Chondrocyte (in vitro differentiated cells): ENCODE data around the gene NCR3LG1. TPM values are rescaled to one million over a fixed set of nuclear protein-coding genes. Genes with fewer than 3 reads are reported as not detected.
A peak's percentile ranks its signal among the peaks of the same experiment; 100 is the strongest.

Experiments
- DNase-seq: peaks from one replicate; pipeline ENCODE4 v3.0.0; 2021; ENCODE audit warnings: mixed read lengths, low spot score
- H3K27ac Mint-ChIP-seq: one replicate; pipeline ENCODE4 v1.8.0; 2021; ENCODE audit warnings: mild to moderate bottlenecking, moderate library complexity, mixed read lengths; ENCODE audit not compliant: unreplicated experiment
- H3K27me3 Mint-ChIP-seq: 2 replicates; pipeline ENCODE4 v1.8.0; 2021; ENCODE audit warnings: low read depth, mixed read lengths
- H3K36me3 Mint-ChIP-seq: 2 replicates; pipeline ENCODE4 v1.8.0; 2021; ENCODE audit warnings: low read depth, mixed read lengths
- H3K4me1 Mint-ChIP-seq: 2 replicates; pipeline ENCODE4 v1.8.0; 2021; ENCODE audit warnings: low read depth, mild to moderate bottlenecking, mixed read lengths
- H3K4me3 Mint-ChIP-seq: one replicate; pipeline ENCODE4 v1.8.0; 2021; ENCODE audit warnings: mild to moderate bottlenecking, moderate library complexity, mixed read lengths; ENCODE audit not compliant: unreplicated experiment
- H3K9me3 Mint-ChIP-seq: 2 replicates; pipeline ENCODE4 v1.8.0; 2021; ENCODE audit warnings: low read depth, mixed read lengths
- CTCF ChIP-seq: fragments of 200-600 bp; sonication (generic); IDR thresholded peaks from 2 replicates; pipeline ENCODE4 v1.5.0; 2021; ENCODE audit warnings: antibody characterized with exemption, mild to moderate bottlenecking, moderate library complexity
- total RNA-seq: library from RNA; stranded (reverse); gene quantifications from 3 replicates; pipeline ENCODE4 v1.2.1, GENCODE V29; 2021

The NCR3LG1 gene
- total RNA-seq, 1 donor from 2014 or later, result 9.4 TPM

GRCh38 chr11:17386331-17387084 lies 34.9 kb downstream of the NCR3LG1 start:
- no peaks in the 10 kb centered on the region for H3K9me3 Mint-ChIP-seq
- H3K4me3 Mint-ChIP-seq, result no peak overlapping the region
- DNase-seq, result no peak
- H3K4me1 Mint-ChIP-seq, result peaks cover 2% of the 10 kb centered on the region
- H3K36me3 Mint-ChIP-seq, result no peaks in the 10 kb centered on the region
- H3K27ac Mint-ChIP-seq, result no peak overlapping the region
- TF ChIP-seq CTCF, result peak; percentile 78
- H3K27me3 Mint-ChIP-seq, result peaks cover 14% of the 10 kb centered on the region

- H3K36me3 Mint-ChIP-seq, result no peaks in the 10 kb centered on the region
- H3K27ac Mint-ChIP-seq, result no peak overlapping the region
- no peak for TF ChIP-seq CTCF
- DNase-seq, result no peak
- H3K9me3 Mint-ChIP-seq, result no peaks in the 10 kb centered on the region
- peaks cover 14% of the 10 kb centered on the region for H3K27me3 Mint-ChIP-seq
- no peak overlapping the region for H3K4me3 Mint-ChIP-seq
- H3K4me1 Mint-ChIP-seq, result peaks cover 2% of the 10 kb centered on the region
These were observed 35.7 kb downstream of the NCR3LG1 start for GRCh38 chr11:17387254-17387653.

- Mint-ChIP-seq H3K36me3 (no peaks in the 10 kb centered on the region), H3K27ac (no peak overlapping the region), H3K4me3 (no peak overlapping the region), H3K4me1 (peaks cover 2% of the 10 kb centered on the region), H3K9me3 (no peaks in the 10 kb centered on the region), H3K27me3 (peaks cover 14% of the 10 kb centered on the region)
- DNase-seq, result no peak
- TF ChIP-seq CTCF, result no peak
These were observed 36.2 kb downstream of the NCR3LG1 start for GRCh38 chr11:17387811-17388210.

- peaks cover 14% of the 10 kb centered on the region for H3K27me3 Mint-ChIP-seq
- peaks cover 2% of the 10 kb centered on the region for H3K4me1 Mint-ChIP-seq
- H3K4me3 Mint-ChIP-seq, result peak within 1 kb of the TSS; percentile 68
- no peaks in the 10 kb centered on the region for H3K36me3 Mint-ChIP-seq
- DNase-seq, result no peak
- TF ChIP-seq CTCF, result no peak
- H3K9me3 Mint-ChIP-seq, result no peaks in the 10 kb centered on the region
- H3K27ac Mint-ChIP-seq, result no peak within 1 kb of the TSS
These were observed 37.1 kb downstream of the NCR3LG1 start, which contains the start of gene KCNJ11 for GRCh38 chr11:17388609-17389210. Gene KCNJ11 (minus strand): TSS chr11:17388659. CDS start chr11:17388091, 568 bp downstream.

GRCh38 chr11:17389211-17389956 lies 37.8 kb downstream of the NCR3LG1 start:
- Mint-ChIP-seq H3K4me3 (peak overlapping the region; percentile 68), H3K27me3 (peaks cover 14% of the 10 kb centered on the region), H3K36me3 (no peaks in the 10 kb centered on the region), H3K4me1 (peaks cover 2% of the 10 kb centered on the region), H3K27ac (no peak overlapping the region), H3K9me3 (no peaks in the 10 kb centered on the region)
- peak; percentile 86 for TF ChIP-seq CTCF
- DNase-seq, result no peak
